SU-DHL-6 (cell line): ENCODE measurements around the gene ASTN2.

Experiments used
- CTCF ChIP-seq: fragments of 200-600 bp; sonication (generic); IDR thresholded peaks from one replicate; pipeline ENCODE4 v1.5.1; 2017; ENCODE audit warnings: antibody characterized with exemption, mild to moderate bottlenecking, low read length, moderate library complexity; ENCODE audit not compliant: insufficient read depth, poor library complexity, severe bottlenecking
- EZH2phosphoT487 ChIP-seq: fragments of 200-600 bp; sonication (generic), shearing (Covaris generic); conservative IDR thresholded peaks from 2 replicates; pipeline ENCODE4 v1.6.1; 2018; ENCODE audit warnings: mild to moderate bottlenecking, antibody characterized with exemption, low read length, moderate library complexity, mixed read lengths

- no peak for TF ChIP-seq EZH2phosphoT487
- TF ChIP-seq CTCF, result no peak
These were observed 100.9 kb downstream of the ASTN2 start for GRCh38 chr9:117313989-117314388.
